CD4-positive, alpha-beta T cell (primary cell): ENCODE data around the gene CLEC11A. TPM values are rescaled to one million over a fixed set of nuclear protein-coding genes. Genes with fewer than 3 reads are reported as not detected.
A peak's percentile ranks its signal among the peaks of the same experiment; 100 is the strongest.

Experiments
- ATAC-seq: fragments of 200-7000 bp; cut with Tn5 transposase; one replicate; pipeline ENCODE4 v1.10.0; 2022; ENCODE audit warnings: mild to moderate bottlenecking; ENCODE audit not compliant: poor library complexity
- CTCF ChIA-PET: fragments of 350-600 bp; sonication (Branson Sonifier 250); formaldehyde crosslinking; loops from one replicate; lab custom pipeline; 2021; ENCODE audit warnings: antibody characterized with exemption, inconsistent platforms; lab: Charles Lee
- POLR2A ChIA-PET: fragments of 350-600 bp; sonication (Branson Sonifier 250); formaldehyde crosslinking; loops from one replicate; lab custom pipeline; 2021; ENCODE audit warnings: antibody characterized with exemption, inconsistent platforms; lab: Charles Lee
- DNase-seq, 14 experiments: peaks; one replicate each; pipeline ENCODE4 v3.0.0-alpha.2; 2013 to 2020; ENCODE audit warnings: mixed read lengths in 2 of 14
- H3K27ac ChIP-seq, 2 donors: one replicate each; pipeline versions ENCODE4 v1.5.1 to v1.7.0; 2013; ENCODE audit warnings: low read length in 2 of 2, low read depth in 1 of 2, mild to moderate bottlenecking in 1 of 2
- H3K27me3 ChIP-seq, 2 experiments: 1 replicate in 1 of 2; 2 replicates in 1 of 2; pipeline versions ENCODE4 v1.6.1 to v1.7.0; 2013; ENCODE audit warnings: low read length in 2 of 2, control low read depth in 1 of 2, mild to moderate bottlenecking in 1 of 2, moderate library complexity in 1 of 2; ENCODE audit not compliant: insufficient read depth in 2 of 2, control insufficient read depth in 1 of 2
- H3K36me3 ChIP-seq: one replicate; pipeline ENCODE4 v1.6.1; 2013; ENCODE audit warnings: low read length, control low read depth; ENCODE audit not compliant: insufficient read depth
- H3K4me1 ChIP-seq: one replicate; pipeline ENCODE4 v1.6.1; 2013; ENCODE audit warnings: low read length, control low read depth; ENCODE audit not compliant: insufficient read depth
- H3K4me3 ChIP-seq: one replicate; pipeline ENCODE4 v1.5.1; 2013; ENCODE audit warnings: mild to moderate bottlenecking, low read length, moderate library complexity
- H3K9me3 ChIP-seq, 2 experiments: 1 replicate in 1 of 2; 2 replicates in 1 of 2; pipeline versions ENCODE4 v1.6.1 to v1.7.0; 2013; ENCODE audit warnings: low read length in 2 of 2, mild to moderate bottlenecking in 2 of 2, control low read depth in 1 of 2, moderate library complexity in 1 of 2; ENCODE audit not compliant: control insufficient read depth in 1 of 2, insufficient read depth in 1 of 2
- H3K27ac Mint-ChIP-seq: one replicate; pipeline ENCODE4 v1.8.0; 2020; ENCODE audit warnings: mixed read lengths
- H3K27me3 Mint-ChIP-seq: one replicate; pipeline ENCODE4 v1.8.0; 2021; ENCODE audit warnings: mixed read lengths
- H3K36me3 Mint-ChIP-seq: one replicate; pipeline ENCODE4 v1.8.0; 2021; ENCODE audit warnings: low read depth, mixed read lengths
- H3K4me1 Mint-ChIP-seq: one replicate; pipeline ENCODE4 v1.8.0; 2021; ENCODE audit warnings: low read depth, mixed read lengths
- H3K4me3 Mint-ChIP-seq: one replicate; pipeline ENCODE4 v1.8.0; 2020; ENCODE audit warnings: mild to moderate bottlenecking, mixed read lengths
- H3K9me3 Mint-ChIP-seq: one replicate; pipeline ENCODE4 v1.8.0; 2020; ENCODE audit warnings: mixed read lengths
- CTCF ChIP-seq: fragments of 200-600 bp; IDR thresholded peaks from one replicate; pipeline ENCODE4 v1.8.0; 2022; ENCODE audit warnings: antibody characterized with exemption, mild to moderate bottlenecking
- intact Hi-C, 2 experiments: fragments of 100-400 bp; cut with DNase I in 1 of 2; cut with micrococcal nuclease in 1 of 2; formaldehyde crosslinking; loops; one replicate each; pipeline versions ENCODE4 v1.15.1 to v1.9.0; 2023 to 2025; cut with DNase I, micrococcal nuclease
- total RNA-seq, 174 experiments: library from RNA in 2 of 174; stranded (reverse) in 2 of 174; gene quantifications; one replicate each; pipeline ENCODE4 v1.2.3 and lab custom pipeline; 2021 to 2026

CLEC11A gene
- total RNA-seq, 2 experiments from 2014 or later, result 3.1 to 3.3 TPM

- no peak for TF ChIP-seq CTCF
- ChIA-PET POLR2A (no interaction called here), CTCF (no interaction called here)
- Mint-ChIP-seq H3K9me3 (no peaks in the 10 kb centered on the region), H3K27me3 (peaks cover 62% of the 10 kb centered on the region), H3K4me3 (peak overlapping the region; percentile 78), H3K4me1 (peaks cover 32% of the 10 kb centered on the region), H3K27ac (no peak overlapping the region), H3K36me3 (no peaks in the 10 kb centered on the region)
- DNase-seq (peak in 2 of 14 experiments; percentile 32 to 39), ATAC-seq (no peak)
- no peaks in the 10 kb centered on the region for H3K36me3 ChIP-seq
- H3K4me1 ChIP-seq, result peaks cover 28% of the 10 kb centered on the region
- H3K27me3 ChIP-seq, result peaks cover 37 to 66% of the 10 kb centered on the region in 2 experiments
- intact Hi-C loops, result loop anchor here in 1 of 2 experiments (5.0 to 10.0 kb wide), 2 partner anchors 86 to 386 kb away; no protein-coding TSS in a partner anchor
- peaks cover 0 to 59% of the 10 kb centered on the region in 2 experiments for H3K9me3 ChIP-seq
- no peak overlapping the region for H3K4me3 ChIP-seq
- no peak overlapping the region for H3K27ac ChIP-seq
Observed at GRCh38 chr19:50720921-50721381, 2.2 kb upstream of the CLEC11A start.

GRCh38 chr19:50721441-50722137 is 1.6 kb upstream of the CLEC11A start:
- POLR2A ChIA-PET, result no interaction called here
- no peak for ATAC-seq
- intact Hi-C loops, result loop anchor here in 1 of 2 experiments (5.0 to 10.0 kb wide), 2 partner anchors 86 to 387 kb away; no protein-coding TSS in a partner anchor

More at GRCh38 chr19:50721441-50722137, 1.6 kb upstream of the CLEC11A start:
- H3K4me3 ChIP-seq, result no peak overlapping the region
- peaks cover 32% of the 10 kb centered on the region for H3K4me1 ChIP-seq
- no peaks in the 10 kb centered on the region for H3K36me3 Mint-ChIP-seq
- CTCF ChIA-PET, result no interaction called here
- H3K27ac Mint-ChIP-seq, result no peak overlapping the region
- no peaks in the 10 kb centered on the region for H3K36me3 ChIP-seq
- H3K4me1 Mint-ChIP-seq, result peaks cover 32% of the 10 kb centered on the region
- H3K9me3 Mint-ChIP-seq, result no peaks in the 10 kb centered on the region
- no peak for DNase-seq
- no peak overlapping the region for H3K27ac ChIP-seq
- H3K27me3 Mint-ChIP-seq, result peaks cover 56% of the 10 kb centered on the region
- peaks cover 42 to 72% of the 10 kb centered on the region in 2 experiments for H3K27me3 ChIP-seq
- peaks cover 0 to 64% of the 10 kb centered on the region in 2 experiments for H3K9me3 ChIP-seq
- H3K4me3 Mint-ChIP-seq, result peak overlapping the region; percentile 63
- no peak for TF ChIP-seq CTCF
